Stimulated activated CD4-positive, alpha-beta T cell treated with anti-CD3 and anti-CD28 coated beads, Interleukin-1b, Interleukin-23, amount 100 ng/mL, for 1 hour (primary cell): ENCODE data around the gene ANGPTL2.

ENCODE experiments used
- DNase-seq, 2 donors: peaks; one replicate each; pipeline ENCODE4 v3.0.0-alpha.2; 2020; ENCODE audit warnings: low read depth in 2 of 2

Gene ANGPTL2

DNA sequence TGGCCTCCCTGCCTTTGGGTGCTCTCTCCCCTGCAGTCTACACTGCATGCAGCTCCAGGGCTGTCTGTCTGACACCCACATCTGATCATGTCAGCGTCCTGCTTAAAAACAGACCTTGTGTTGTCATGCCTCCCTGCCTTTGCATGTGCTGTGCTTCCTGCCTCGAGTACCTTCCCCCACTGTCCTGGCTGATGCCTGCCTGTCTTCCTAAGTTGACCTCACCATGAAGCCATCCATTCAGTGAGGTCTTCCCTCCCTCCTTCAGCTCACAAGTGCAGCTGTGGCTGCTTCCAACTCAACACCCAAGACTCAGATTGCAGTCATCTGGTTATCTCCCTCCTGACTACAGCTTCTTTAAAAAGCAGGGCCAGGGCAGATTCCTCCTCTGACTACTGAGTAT lies 5.5 kb downstream of the ANGPTL2 start:
- no peak for DNase-seq

DNA sequence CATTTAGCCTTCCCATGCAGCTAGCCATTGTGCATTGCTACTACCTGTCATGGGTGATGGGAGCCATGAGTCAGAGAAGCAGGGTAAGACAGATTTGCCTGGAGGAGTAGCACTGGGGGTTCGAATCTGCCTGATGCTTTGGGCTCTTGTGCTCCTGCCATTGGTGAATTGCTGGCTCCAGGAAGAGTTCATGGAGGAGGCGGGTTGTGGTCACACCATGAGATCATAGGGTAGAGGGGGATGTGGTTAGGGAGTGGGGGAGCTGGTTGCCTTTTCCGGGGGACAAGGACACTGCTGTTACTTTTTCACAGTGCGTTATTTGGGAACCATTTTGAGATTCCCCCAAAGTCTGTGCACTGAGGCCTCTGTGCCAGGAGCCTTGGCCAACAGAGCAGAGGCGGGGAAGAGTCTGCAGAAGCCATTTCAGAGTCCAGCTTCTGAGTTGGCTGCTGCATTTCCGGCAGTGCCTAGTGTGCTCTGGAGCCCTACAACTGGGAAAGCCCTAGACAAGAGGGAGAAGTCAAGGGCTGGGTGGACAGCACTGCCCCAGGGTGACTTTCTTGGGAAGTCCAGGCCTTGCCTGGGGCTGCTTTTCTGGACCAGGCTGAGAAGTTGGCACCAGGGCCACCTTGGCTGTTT lies 6.2 kb downstream of the ANGPTL2 start:
- no peak for DNase-seq

DNA sequence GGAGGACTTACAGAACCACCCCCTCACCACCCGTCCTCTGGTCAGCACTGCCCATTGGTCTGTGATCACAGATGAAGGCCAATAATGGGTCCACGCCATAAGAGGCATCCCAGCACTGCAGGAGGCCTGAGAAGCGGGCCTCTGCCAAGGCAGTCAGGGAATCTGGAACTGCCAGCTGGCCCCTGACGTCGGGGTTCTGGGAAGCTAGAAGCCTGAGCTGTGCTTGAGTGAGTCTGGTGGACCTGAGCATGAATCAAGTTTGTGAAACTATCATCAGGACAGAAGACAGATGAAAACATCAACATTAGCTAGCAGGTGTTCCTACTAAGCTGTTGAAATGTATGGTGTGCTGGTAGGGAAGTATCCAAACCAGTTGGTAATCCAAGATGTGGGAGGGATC lies 7.8 kb downstream of the ANGPTL2 start:
- DNase-seq, result no peak

DNA sequence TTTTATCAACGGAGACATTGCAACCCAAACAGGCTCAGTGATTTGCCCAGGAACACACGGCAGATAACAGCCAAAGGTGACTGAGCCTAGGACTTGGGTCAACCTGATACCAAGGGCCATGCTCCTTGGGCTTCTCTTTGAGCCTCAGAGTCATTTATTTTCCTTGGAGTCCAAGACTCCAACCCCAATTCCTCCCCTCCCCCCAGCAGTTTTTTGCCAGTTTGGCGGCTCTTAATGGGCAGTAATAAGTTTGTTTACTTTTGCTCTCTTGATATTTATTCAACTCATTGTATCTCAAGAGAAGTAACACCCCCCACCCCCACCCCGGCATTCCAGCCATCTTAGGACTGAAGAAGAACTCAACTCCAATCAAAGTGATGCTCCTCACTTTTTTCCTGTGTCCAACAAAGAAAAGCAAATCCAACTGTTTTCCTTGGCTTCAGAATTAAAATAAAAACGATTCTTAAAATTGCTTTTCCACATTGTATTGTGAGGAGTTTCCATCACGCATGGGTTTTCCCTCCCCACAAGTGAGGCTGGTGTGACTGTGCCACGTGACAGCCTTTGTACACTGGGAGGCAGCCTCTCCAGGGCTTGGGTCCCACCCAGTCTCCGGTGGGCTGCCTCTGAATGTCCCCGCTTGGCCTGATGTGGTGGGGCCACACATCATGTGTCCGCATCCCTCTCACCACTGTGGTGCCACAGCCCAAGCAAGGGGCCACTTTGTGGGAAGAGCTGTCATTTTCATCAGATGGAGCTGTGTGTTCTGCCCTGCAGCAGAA lies 9.1 kb downstream of the ANGPTL2 start:
- no peak for DNase-seq

DNA sequence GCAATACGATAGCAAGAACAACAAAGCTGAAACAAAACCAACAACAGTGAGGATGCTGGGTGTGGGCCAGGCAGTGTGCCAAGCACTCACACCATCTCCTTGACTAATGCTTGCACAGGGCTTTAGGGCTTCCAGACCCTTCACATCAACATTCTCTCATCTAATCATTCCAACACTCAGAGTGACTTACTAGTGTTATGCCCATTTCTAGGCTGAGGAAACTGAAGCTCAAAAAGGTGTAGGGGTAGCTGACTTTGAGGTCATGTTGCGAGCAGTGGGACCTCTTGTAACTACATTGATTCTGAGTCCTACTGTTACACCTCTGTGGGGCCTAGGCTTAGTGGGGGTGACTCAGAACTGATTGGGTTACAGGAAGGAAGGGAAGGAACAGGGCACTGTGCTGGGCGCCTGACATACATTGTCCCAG lies 9.7 kb downstream of the ANGPTL2 start:
- DNase-seq, result no peak

DNA sequence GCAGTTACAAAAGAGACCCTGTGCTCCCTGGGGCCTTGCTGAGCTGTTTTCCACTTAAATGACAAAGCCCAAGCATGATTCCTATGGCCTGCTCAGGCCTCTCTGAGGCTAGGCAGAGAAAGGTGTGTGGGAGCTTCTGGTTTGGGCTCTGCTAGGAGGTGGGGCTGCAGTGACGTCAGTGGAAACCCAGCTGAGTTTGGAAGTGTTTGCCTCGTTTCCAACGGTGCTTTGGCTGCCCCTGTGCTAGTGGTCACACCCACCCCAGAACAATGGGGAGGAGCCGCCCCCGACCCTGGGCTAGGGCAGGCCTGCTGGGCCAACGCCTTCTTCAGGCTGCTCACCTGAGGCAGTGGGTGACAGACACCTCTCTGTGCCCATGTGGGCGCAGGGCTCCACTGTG lies 10.4 kb downstream of the ANGPTL2 start:
- no peak for DNase-seq

DNA sequence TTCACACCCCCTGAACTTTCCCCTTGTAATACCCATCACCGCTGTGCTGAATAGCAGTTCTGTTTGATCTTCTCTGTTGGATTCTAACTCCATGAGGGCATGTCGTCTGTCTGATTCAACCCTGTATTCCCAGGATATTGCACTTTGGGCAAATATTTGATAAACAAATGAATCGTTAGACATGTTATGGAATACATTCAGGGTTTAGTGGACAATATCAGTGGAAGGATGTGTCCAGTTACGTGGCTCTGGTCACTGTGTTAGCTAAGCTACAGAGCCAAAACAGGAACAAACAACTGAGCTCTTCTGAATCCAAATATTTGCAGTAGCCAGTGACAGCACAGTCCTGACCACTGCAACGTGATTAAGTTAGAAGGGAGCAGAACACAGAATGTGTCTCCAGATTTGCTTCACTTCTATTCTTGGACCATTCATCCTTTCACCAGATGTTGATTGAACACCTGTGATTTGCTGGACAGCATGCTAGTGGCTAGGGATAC lies 13.2 kb downstream of the ANGPTL2 start:
- no peak for DNase-seq

DNA sequence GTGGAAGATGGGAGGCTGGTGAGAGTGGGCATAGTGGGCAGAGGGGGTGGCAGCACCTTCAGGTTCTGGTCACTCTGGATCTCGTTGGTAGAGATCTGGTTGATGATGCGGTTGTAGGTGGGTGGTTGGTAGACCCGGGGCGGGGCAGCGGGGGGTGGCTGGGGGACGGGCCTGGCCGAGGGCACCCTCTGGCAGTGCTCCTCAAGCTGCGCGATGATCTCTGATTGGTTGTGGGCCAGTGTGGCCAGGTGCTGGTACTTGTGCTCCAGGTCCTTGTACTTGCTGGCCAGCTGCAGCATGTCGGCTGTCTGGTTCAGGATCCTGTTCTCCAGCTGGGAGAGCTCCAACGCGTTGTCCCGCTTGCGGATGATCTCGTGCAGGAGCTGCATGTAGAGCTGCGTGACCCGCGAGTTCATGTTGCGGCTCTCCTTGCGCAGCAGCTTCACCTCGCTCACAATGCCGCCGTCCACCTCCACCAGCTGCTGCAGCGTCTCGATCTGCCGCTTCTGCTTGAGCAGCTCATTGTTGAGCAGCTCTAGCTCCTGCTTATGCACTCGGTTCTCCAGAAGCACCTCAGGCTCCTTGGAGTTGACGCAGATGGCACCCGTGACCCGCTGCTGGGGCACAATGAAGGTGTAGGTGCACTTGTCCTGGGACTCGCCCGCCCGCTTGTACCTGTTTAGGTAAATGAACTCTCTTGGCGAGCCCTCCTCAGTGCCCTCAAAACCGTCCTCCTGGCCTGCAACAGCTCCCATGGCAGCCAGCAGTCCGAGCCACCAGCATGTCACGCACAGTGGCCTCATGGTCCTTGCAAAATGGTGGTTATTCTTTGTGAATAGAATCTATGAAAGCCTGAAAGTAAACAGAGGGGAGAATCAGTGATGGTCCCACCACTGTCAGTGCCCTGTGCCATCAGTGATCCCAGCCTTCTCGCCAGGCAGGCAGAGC lies 14.2 kb downstream of the ANGPTL2 start:
- DNase-seq, result no peak

DNA sequence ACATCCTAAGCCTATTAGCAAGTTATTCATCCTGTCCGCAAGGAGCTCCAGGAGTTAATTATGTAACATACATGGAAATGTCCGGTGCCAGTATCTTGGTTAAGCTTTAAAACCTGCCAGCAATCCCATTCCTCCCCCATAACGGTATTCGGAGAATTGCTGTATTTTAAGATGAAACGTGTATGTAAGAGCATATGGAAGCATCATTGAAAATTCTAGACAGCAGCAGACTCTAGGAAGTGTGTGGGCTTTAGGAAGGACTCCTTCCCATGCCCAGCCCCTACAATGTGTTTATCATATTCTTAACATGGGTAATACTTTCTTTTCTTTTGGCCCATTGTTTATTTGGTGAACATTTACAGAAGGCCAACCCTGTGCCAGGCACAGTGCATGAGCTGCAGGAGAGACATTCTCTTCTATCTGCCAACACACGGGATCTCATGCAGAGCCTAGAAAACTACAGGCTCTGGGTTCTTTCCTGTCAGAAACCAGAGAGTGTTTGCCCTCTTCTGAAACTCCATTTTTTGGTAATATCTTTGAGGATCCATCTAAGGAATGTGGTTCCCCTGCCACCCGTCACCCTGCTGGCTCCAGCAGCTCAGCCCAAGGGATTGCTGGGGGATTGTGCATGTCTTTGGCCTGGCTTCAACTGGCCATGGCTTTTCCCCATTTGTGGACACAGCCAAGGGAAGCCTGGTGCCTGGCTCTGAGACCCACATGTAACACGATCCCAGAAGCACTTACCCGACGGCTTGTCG lies 15.1 kb downstream of the ANGPTL2 start:
- DNase-seq, result no peak

DNA sequence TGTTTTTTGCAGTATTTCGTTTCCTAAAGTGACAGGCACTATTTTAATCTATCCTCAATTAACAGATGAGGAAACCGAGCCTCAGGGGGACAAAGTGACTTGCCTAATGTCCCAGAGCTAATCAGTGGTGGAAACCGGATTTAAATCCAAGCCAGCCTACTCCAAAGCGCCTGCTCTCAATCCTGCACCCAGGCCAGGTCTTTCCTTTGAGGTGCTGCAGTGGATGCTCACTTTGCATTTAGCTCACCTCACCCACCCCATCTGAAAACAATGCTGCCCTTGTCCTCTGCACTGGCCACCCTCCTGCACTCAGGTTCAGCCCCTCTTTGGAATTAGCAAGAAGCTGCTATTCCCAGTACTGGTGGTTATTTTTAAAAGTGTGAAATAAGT lies 16.0 kb downstream of the ANGPTL2 start:
- DNase-seq, result no peak

DNA sequence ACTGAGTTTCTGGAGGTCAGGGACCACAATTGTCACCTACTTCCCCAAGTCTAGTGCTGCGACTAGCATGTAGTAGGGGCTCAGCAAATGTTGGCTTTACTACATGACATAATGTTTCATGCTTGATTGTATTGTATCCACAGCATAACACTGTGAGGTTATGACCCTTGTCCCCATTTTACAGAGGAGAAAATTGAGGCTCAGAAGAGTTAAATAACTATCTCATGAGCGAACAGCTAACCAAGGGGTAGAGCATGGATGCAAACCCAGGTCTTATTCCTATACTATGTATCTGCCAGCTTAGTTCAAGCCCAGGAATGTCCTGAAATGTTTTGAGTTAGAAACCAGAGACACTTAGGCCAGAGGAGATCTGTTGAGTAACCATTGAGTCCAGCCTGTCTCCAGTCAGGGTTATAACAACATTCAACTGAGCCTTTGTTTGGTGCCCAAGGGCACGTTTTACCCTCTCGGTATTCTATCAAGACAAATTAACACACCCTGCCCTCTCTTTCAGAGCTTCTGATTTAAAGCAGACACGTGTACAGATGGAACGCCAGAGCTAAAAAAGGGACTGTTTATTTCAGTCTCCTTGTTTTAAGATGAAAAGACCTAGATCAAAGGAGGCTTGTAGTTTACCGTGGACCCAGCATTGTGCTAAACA lies 16.5 kb downstream of the ANGPTL2 start:
- DNase-seq, result no peak

DNA sequence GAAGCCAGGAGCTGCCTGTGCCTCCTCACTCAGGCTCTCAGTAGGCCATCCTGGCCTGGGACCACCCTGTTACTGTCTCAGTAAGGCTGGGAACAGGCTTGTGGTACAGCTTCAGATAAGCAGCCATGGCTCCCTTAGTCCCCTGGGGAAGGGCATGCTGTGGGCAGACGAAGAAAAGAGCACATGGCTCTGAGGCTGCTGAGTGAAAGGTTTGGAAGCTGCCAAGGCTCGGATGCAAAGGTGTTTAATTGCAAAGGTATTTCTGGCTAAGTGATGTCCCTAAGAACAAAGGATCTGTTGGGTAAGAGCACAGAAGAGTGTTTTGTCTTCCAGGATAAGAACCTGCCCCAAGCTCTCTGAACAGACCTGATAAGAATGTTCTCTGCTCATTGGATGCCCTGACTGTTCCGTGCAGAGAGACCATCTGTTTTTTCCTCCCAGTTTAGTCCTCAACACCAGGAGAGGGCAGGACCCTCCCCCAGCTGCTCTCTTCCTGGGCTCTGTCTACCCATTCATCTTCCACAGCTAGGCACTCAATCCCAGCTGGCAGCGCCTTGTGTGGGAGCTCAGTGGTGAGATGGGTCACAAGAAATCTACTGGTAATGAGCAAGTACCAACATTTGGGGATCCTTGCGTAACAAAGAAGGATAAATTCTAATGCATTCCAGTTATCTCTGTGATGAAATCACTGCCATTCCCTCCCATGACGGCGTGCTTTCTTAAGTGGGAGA lies 17.7 kb downstream of the ANGPTL2 start:
- DNase-seq, result no peak

DNA sequence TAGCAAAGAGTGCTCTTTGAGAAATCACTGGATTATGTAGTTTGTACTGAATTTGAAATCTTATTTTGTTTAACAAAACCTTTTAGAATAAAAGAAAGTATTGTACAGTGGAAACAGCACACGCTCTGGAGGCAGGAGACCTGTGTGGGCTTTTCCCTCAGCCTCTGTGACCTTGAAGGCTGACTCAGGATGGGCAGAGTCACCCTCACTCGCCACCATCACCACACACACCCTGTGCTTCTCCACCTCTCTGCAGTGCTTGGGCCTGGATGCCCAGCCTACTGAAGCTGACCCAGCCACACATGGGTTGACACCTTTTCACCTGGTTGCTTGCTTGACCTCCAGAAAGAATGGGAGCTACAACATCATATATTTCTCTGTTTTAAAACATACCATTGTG lies 19.6 kb downstream of the ANGPTL2 start:
- DNase-seq, result no peak

DNA sequence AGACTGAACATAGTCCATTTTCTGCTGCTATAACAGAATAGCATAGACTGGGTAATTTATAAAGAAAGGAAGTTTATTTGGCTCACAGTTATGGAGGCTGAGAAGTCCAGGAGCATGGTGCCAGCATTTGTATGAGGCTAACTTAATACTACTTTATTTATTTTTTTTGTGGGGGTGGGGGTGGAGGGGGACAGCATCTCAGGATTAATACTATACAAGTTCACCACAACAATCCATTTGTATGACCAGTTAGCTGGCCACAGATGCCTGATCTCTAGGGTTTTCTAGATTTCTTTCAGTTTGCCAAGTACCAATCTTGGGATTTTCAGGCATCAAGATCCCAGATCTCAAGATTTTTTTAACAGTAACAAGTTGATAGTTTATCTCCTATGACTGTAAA lies 20.3 kb downstream of the ANGPTL2 start:
- no peak for DNase-seq

DNA sequence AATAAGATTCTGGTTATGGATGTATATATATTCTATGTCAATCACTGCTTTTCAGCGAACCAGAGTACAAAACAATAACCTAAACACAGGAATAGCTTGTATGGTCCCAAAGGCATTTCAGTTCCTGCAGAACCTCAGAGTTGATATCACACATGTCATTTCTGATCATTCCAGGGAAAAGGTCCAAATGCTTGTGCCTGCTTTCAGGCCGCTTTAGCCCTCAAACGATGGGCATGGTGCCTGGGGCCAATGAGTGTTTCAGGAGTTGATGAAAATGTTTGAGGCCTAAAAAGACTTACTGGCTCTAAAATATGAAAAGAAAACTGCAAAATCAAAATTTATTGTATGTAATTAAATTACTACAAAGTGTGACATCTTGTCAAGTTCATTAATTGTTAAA lies 22.8 kb downstream of the ANGPTL2 start:
- DNase-seq, result no peak

DNA sequence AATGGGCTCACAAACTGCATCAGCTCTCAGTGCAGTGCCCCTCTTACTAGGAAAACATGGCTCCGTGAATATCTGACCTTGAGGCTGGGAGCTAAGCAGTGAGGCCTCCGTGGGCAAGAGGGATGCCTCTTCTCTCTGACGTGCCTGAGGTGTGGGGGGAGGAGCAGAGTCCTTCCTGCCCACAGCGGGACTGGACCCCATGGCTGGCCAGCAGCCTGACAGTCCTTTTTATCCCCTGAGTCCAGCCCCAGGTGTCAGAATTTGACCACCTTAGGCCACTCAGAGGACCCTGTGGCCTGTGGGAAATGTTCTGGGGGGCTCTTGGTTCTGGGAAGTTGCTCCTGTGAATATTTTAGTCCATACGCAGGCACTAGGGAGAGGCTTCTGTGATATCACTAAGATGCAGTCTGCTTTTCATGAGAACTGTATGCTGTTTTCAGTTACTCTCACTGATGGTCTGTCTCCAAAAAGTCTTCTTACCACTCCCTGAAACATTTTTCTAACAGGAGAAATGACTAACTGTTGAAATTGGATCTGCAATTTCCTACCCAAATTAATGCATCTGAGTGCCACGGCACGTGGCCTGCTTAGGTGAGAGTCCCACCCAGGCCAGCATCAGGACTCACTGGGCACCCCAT lies 23.4 kb downstream of the ANGPTL2 start:
- DNase-seq, result no peak

DNA sequence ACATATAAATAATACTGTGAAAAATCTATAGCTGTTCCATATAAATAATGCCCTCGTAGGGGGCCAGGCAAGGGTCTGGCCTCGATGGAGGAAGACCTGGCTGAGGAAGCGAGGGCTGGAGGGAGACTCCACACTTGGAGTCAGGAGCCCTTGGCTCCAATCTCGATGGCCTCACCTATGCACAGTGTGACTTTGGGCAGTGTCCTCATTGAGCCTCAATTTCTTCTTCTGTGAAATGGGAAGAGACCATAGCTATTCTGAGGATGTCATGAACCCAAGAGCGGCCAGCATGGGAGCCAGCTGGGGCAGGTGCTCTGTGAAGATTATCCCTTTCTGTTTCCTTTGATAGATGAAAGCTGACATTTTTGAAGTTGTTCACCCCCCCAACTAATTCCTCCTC lies 24.8 kb downstream of the ANGPTL2 start:
- DNase-seq, result no peak

DNA sequence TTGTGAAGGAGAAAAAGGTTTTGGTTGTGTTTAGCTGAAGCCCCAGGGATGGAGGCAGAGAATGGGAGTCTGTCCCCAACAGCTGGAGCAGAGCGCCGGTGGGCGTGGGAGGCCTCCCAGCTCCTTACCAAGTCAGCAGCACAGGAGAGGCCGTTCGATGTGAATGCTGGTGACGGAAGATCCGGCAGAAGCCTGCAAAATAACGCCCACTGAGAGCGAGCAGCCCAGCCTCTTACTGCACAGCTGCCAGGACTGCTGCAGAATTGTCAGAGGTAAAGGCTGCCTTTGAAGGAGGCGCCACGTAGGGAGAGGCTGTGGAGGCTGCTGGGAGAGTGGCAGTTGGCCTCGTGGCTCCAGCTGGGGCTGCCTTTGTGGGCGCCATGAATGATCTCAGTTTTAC lies 26.2 kb downstream of the ANGPTL2 start:
- no peak for DNase-seq

DNA sequence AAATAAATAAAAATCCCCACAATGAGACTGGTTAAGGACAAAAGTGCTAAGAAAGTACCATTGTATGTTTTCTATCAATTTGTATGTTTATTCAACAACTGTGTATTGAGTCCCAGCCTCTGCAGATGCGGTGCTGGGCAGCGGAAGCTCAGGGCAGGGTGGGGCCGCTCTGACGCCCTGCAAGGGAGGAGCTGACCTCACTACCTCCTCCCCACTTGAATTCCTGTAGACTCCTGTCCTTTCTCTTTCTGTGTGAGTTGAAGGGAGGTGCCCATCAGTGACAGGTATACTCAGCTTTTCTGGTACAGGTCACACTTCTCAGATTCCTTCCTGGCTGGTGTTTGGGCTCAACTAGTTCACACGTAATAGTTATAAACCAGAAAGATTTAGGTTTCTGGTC lies 27.0 kb downstream of the ANGPTL2 start:
- no peak for DNase-seq
